Osteoblast (primary cell): ENCODE measurements around the gene RBM33. TPM values are rescaled to one million over a fixed set of nuclear protein-coding genes. Genes with fewer than 3 reads are reported as not detected.

Source experiments
- DNase-seq: peaks from one replicate; pipeline ENCODE4 v3.0.0; 2011; ENCODE audit warnings: low spot score, mixed read lengths; ENCODE audit not compliant: insufficient read length; ENCODE audit errors: missing footprints
- H2AFZ ChIP-seq: 2 replicates; pipeline ENCODE4 v1.6.0; 2011; ENCODE audit warnings: mild to moderate bottlenecking, low read length
- H3K27ac ChIP-seq: 2 replicates; pipeline ENCODE4 v1.5.1; 2011; ENCODE audit warnings: mild to moderate bottlenecking, low read depth, low read length, moderate library complexity
- H3K27me3 ChIP-seq: 2 replicates; pipeline ENCODE4 v1.6.0; 2012; ENCODE audit warnings: mild to moderate bottlenecking, control low read depth, inconsistent platforms, low read length, moderate library complexity; ENCODE audit not compliant: insufficient read depth
- H3K36me3 ChIP-seq: 2 replicates; pipeline ENCODE4 v1.5.1; 2011; ENCODE audit warnings: mild to moderate bottlenecking, low read length, control low read depth, moderate library complexity; ENCODE audit not compliant: insufficient read depth
- H3K4me1 ChIP-seq: 2 replicates; pipeline ENCODE4 v1.5.1; 2011; ENCODE audit warnings: mild to moderate bottlenecking, low read length, control low read depth, moderate library complexity; ENCODE audit not compliant: insufficient read depth
- H3K4me2 ChIP-seq: 2 replicates; pipeline ENCODE4 v1.6.0; 2011; ENCODE audit warnings: mild to moderate bottlenecking, low read length; ENCODE audit not compliant: insufficient read depth
- H3K4me3 ChIP-seq: fragments of 200-600 bp; sonication (generic); 3 replicates; pipeline ENCODE4 v1.5.1; 2012; ENCODE audit warnings: mild to moderate bottlenecking, low read length, inconsistent platforms; ENCODE audit not compliant: insufficient read depth
- H3K79me2 ChIP-seq: 2 replicates; pipeline ENCODE4 v1.6.0; 2012; ENCODE audit warnings: mild to moderate bottlenecking, low read length, control low read depth, inconsistent platforms; ENCODE audit not compliant: insufficient read depth
- H3K9me3 ChIP-seq: 2 replicates; pipeline ENCODE4 v1.5.1; 2011; ENCODE audit warnings: low read depth, low read length, control low read depth
- H4K20me1 ChIP-seq: 2 replicates; pipeline ENCODE4 v1.6.0; 2012; ENCODE audit warnings: mild to moderate bottlenecking, low read length, control low read depth; ENCODE audit not compliant: insufficient read depth
- total RNA-seq: library from RNA; depleted of rRNA; stranded (reverse); fragments of >200 nt; gene quantifications from 2 replicates; pipeline ENCODE4 v1.2.3, GENCODE V29; 2012
- TF ChIP-seq, protein P1 (sequence below): IDR thresholded peaks from 2 replicates; pipeline ENCODE4 v1.5.1; 2011; ENCODE audit warnings: mild to moderate bottlenecking, low read depth, low read length, moderate library complexity; ENCODE audit errors: extremely low read depth

RBM33 gene
- total RNA-seq, 1 donor = 27.5 TPM

DNA sequence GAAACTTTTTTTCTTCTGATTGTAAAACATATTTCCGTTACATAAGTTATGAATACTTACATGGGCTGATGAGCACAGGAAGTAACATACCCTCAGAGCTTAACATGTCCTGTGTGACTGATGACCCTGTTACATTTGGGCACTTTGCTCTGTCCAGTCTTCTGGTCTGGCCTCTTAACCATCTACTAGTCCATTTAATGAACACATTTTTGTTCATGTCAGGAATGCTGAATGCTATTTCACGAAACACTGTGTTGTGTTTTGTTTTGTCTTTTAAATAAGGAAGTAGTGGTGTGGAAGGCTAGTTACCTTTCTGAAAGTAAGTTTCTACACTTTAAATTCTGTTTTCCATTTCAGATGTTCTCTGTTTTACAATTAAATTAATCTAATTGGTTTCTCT, 77.7 kb downstream of the RBM33 start:
- no peak overlapping the region for H3K4me2 ChIP-seq
- H3K4me3 ChIP-seq = no peak overlapping the region
- no peak overlapping the region for H3K27ac ChIP-seq
- TF ChIP-seq, protein P1, sequence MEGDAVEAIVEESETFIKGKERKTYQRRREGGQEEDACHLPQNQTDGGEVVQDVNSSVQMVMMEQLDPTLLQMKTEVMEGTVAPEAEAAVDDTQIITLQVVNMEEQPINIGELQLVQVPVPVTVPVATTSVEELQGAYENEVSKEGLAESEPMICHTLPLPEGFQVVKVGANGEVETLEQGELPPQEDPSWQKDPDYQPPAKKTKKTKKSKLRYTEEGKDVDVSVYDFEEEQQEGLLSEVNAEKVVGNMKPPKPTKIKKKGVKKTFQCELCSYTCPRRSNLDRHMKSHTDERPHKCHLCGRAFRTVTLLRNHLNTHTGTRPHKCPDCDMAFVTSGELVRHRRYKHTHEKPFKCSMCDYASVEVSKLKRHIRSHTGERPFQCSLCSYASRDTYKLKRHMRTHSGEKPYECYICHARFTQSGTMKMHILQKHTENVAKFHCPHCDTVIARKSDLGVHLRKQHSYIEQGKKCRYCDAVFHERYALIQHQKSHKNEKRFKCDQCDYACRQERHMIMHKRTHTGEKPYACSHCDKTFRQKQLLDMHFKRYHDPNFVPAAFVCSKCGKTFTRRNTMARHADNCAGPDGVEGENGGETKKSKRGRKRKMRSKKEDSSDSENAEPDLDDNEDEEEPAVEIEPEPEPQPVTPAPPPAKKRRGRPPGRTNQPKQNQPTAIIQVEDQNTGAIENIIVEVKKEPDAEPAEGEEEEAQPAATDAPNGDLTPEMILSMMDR = no peak
- peaks cover 65% of the 10 kb centered on the region for H3K79me2 ChIP-seq
- H3K9me3 ChIP-seq = no peaks in the 10 kb centered on the region
- H3K27me3 ChIP-seq = no peaks in the 10 kb centered on the region
- H3K36me3 ChIP-seq = peaks cover 32% of the 10 kb centered on the region
- H2AFZ ChIP-seq = no peak overlapping the region
- no peak for DNase-seq
- no peaks in the 10 kb centered on the region for H3K4me1 ChIP-seq
- peaks cover 23% of the 10 kb centered on the region for H4K20me1 ChIP-seq

DNA sequence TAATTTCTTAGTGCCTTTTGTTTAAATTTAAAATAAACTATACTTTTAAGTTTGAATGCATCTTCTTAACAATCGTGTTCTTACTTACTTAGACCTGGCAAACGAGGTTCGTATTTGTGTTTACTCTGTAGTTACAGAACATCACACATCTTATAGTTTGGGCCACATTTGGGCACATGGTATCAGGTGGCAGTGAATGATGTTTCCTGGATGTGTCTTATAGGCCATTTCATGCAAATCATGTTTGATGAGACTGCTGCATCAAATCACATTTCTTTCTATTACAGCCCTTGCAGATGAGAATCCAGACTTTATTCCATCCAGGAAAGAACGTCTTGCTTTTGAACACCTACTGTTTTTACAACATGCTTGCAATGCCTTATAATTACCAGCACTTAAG, 78.5 kb downstream of the RBM33 start:
- TF ChIP-seq, protein P1 = no peak
- H3K36me3 ChIP-seq = peaks cover 30% of the 10 kb centered on the region

DNA sequence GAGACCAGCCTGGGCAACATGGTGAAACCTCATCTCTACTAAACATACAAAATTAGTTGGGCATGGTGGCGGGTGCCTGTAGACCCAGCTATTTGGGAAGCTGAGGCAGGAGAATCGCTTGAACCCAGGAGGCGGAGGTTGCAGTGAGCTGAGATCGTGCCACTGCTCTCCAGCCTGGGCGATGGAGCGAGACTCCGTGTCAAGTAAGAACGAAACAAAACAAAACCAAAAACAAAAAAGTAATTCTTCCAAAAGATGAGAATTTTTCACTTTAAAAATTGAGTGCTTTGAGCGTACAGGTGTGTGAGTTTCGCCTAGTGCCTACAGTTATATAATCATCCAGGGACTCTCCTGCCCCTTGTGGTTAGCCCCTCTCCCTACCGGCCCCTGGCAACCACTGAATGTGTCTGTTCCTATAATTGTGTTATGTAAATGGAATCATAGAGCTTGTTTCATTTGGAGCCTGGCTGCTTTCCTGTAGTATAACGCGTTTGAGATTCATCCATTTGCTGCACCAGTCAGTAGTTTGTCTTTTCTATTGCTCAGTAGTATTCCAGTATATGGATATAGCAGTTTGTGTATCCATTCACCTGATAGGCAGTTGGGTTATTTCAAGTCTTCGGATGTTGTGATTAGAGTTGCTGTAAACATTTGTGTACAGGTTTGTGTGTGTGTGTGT, 80.0 kb downstream of the RBM33 start:
- Histone ChIP-seq H3K4me1 (no peaks in the 10 kb centered on the region), H3K27me3 (no peaks in the 10 kb centered on the region), H3K79me2 (peaks cover 62% of the 10 kb centered on the region), H4K20me1 (peaks cover 19% of the 10 kb centered on the region), H3K27ac (no peak overlapping the region), H3K36me3 (peaks cover 19% of the 10 kb centered on the region), H3K4me2 (no peak overlapping the region), H2AFZ (no peak overlapping the region), H3K4me3 (no peak overlapping the region), H3K9me3 (no peaks in the 10 kb centered on the region)
- no peak for DNase-seq
- TF ChIP-seq, protein P1 = peak; percentile 9

More for the DNA sequence above, 78.5 kb downstream of the RBM33 start:
- DNase-seq = no peak
- Histone ChIP-seq H3K4me3 (no peak overlapping the region), H3K79me2 (peaks cover 62% of the 10 kb centered on the region), H3K4me2 (no peak overlapping the region), H4K20me1 (peaks cover 19% of the 10 kb centered on the region), H3K27ac (no peak overlapping the region), H3K9me3 (no peaks in the 10 kb centered on the region), H3K4me1 (no peaks in the 10 kb centered on the region), H2AFZ (no peak overlapping the region), H3K27me3 (no peaks in the 10 kb centered on the region)

DNA sequence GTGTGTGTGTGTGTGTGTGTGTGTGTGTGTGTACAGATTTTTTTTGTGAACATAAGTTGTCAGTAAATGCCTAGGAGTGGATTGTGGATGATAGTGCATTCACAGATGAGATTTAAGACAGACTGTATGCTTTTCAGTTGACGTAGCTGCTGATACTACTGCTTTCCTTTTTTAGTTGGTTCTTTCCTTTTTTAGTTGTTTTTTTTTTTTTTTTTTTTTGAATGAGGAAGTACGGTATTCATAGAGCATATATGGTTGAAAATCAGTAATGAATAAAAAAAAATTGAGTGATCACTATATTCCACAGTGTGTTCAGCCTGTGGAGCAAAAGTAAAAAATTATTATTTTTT, 80.5 kb downstream of the RBM33 start:
- H3K4me3 ChIP-seq = no peak overlapping the region
- H3K27ac ChIP-seq = no peak overlapping the region
- H2AFZ ChIP-seq = no peak overlapping the region
- TF ChIP-seq, protein P1 = no peak
- H3K27me3 ChIP-seq = no peaks in the 10 kb centered on the region
- H3K9me3 ChIP-seq = no peaks in the 10 kb centered on the region
- H3K36me3 ChIP-seq = peaks cover 16% of the 10 kb centered on the region
- no peak for DNase-seq
- H3K4me1 ChIP-seq = no peaks in the 10 kb centered on the region
- H3K79me2 ChIP-seq = peaks cover 59% of the 10 kb centered on the region
- peaks cover 19% of the 10 kb centered on the region for H4K20me1 ChIP-seq
- H3K4me2 ChIP-seq = no peak overlapping the region
